HCT116 (cell line): Measurements from ENCODE around the gene PRICKLE1. TPM values are rescaled to one million over a fixed set of nuclear protein-coding genes. Genes with fewer than 3 reads are reported as not detected.

Experiments
- ATAC-seq: fragments of 200-7000 bp; cut with Tn5 transposase; 2 replicates; pipeline ENCODE4 v1.9.1; 2020; ENCODE audit warnings: mild to moderate bottlenecking, moderate library complexity
- BruUV-seq: library from RNA; stranded (reverse); fragments of 400-500 nt; replicated peaks from 2 replicates; lab custom pipeline; 2021; lab: Mats Ljungman, UMichigan
- CTCF ChIA-PET: fragments of 300-600 bp; sonication (Branson Sonifier 250); formaldehyde crosslinking; loops from one replicate; lab custom pipeline; 2021; ENCODE audit warnings: antibody characterized with exemption; lab: Charles Lee
- POLR2A ChIA-PET: fragments of 300-600, 350-600 bp; sonication (Branson Sonifier 250); formaldehyde crosslinking; loops from one replicate; lab custom pipeline; 2021; ENCODE audit warnings: antibody characterized with exemption; lab: Charles Lee
- RAD21 ChIA-PET, 2 experiments: fragments of 300-600 bp; sonication (Branson Sonifier 250); formaldehyde crosslinking; loops; one replicate each; lab custom pipeline; 2023; ENCODE audit warnings: low total read pairs in 2 of 2; ENCODE audit not compliant: uncharacterized antibody in 2 of 2, unreplicated experiment in 2 of 2, low non-redundant PET in 1 of 2; lab: Charles Lee
- DNase-seq: peaks from one replicate; pipeline ENCODE4 v3.0.0-alpha.2; 2010; ENCODE audit warnings: low read depth, low spot score
- H2AFZ ChIP-seq: fragments of 200-600 bp; shearing (Covaris generic), sonication (generic); 2 replicates; pipeline ENCODE4 v1.6.1; 2017; ENCODE audit warnings: low read depth, mixed run types, mixed read lengths, antibody characterized with exemption, low read length; ENCODE audit not compliant: poor library complexity, severe bottlenecking
- H3K27ac ChIP-seq: 2 replicates; pipeline ENCODE4 v1.5.1; 2012; ENCODE audit warnings: low read depth, low read length
- H3K27me3 ChIP-seq: fragments of 200-600 bp; sonication (generic); 2 replicates; pipeline ENCODE4 v1.6.1; 2016; ENCODE audit warnings: mixed run types, low read length, mixed read lengths; ENCODE audit not compliant: insufficient read depth
- H3K36me3 ChIP-seq, 2 experiments: fragments of 200-500 bp in 1 of 2; fragments of 200-600 bp in 1 of 2; sonication (Bioruptor generic) in 1 of 2; sonication (generic) in 1 of 2; 2 replicates each; pipeline versions ENCODE4 v1.5.1 to v1.6.1; 2014 to 2016; ENCODE audit warnings: low read length in 2 of 2, inconsistent platforms in 1 of 2, mixed read lengths in 1 of 2, mixed run types in 1 of 2; ENCODE audit not compliant: insufficient read depth in 2 of 2, control insufficient read depth in 1 of 2
- H3K4me1 ChIP-seq, 2 experiments: fragments of 200-600 bp in 1 of 2; sonication (generic) in 1 of 2; 2 replicates each; pipeline versions ENCODE4 v1.5.1 to v1.6.1; 2012 to 2017; ENCODE audit warnings: low read length in 2 of 2, inconsistent platforms in 1 of 2, mild to moderate bottlenecking in 1 of 2, mixed read lengths in 1 of 2, mixed run types in 1 of 2, moderate library complexity in 1 of 2; ENCODE audit not compliant: insufficient read depth in 2 of 2, control insufficient read depth in 1 of 2
- H3K4me2 ChIP-seq: fragments of 200-600 bp; sonication (generic); 2 replicates; pipeline ENCODE4 v1.6.1; 2017; ENCODE audit warnings: mixed run types, low read length, mixed read lengths
- H3K4me3 ChIP-seq, 2 experiments: fragments of 200-600 bp in 1 of 2; sonication (generic) in 1 of 2; replicated peaks in 1 of 2; 2 replicates each; pipeline ENCODE4 v1.5.1; 2011 to 2016; ENCODE audit warnings: low read length in 2 of 2, control low read depth in 1 of 2, low read depth in 1 of 2, mild to moderate bottlenecking in 1 of 2, mixed read lengths in 1 of 2, mixed run types in 1 of 2
- H3K79me2 ChIP-seq: fragments of 200-600 bp; sonication (generic); 2 replicates; pipeline ENCODE4 v1.6.1; 2017; ENCODE audit warnings: mild to moderate bottlenecking, mixed run types, low read length, moderate library complexity, mixed read lengths; ENCODE audit not compliant: insufficient read depth
- H3K9ac ChIP-seq: fragments of 200-600 bp; sonication (generic); 2 replicates; pipeline ENCODE4 v1.6.1; 2016; ENCODE audit warnings: low read length, mixed read lengths
- H3K9me2 ChIP-seq: fragments of 200-600 bp; sonication (generic), shearing (Covaris generic); 2 replicates; pipeline ENCODE4 v1.6.1; 2017; ENCODE audit warnings: mixed run types, mild to moderate bottlenecking, moderate library complexity; ENCODE audit not compliant: insufficient read depth
- H3K9me3 ChIP-seq, 2 experiments: fragments of 200-500 bp in 1 of 2; fragments of 200-600 bp in 1 of 2; sonication (Bioruptor generic) in 1 of 2; sonication (generic) in 1 of 2; 2 replicates each; pipeline ENCODE4 v1.6.1; 2014 to 2017; ENCODE audit warnings: low read length in 2 of 2, mixed read lengths in 2 of 2, inconsistent platforms in 1 of 2, low read depth in 1 of 2, mild to moderate bottlenecking in 1 of 2, mixed run types in 1 of 2, moderate library complexity in 1 of 2; ENCODE audit not compliant: control insufficient read depth in 1 of 2, insufficient read depth in 1 of 2
- H4K20me1 ChIP-seq: fragments of 200-600 bp; sonication (generic), shearing (Covaris generic); 2 replicates; pipeline ENCODE4 v1.6.1; 2017; ENCODE audit warnings: mixed run types, mild to moderate bottlenecking, moderate library complexity; ENCODE audit not compliant: insufficient read depth
- ATF3 ChIP-seq: IDR thresholded peaks from 2 replicates; pipeline ENCODE4 v1.6.1; 2012
- CBX3 ChIP-seq: IDR thresholded peaks from 2 replicates; pipeline ENCODE4 v1.6.1; 2012; ENCODE audit warnings: low read depth
- JUND ChIP-seq: IDR thresholded peaks from 2 replicates; pipeline ENCODE4 v1.6.1; 2012
- RAD21 ChIP-seq: IDR thresholded peaks from 2 replicates; pipeline ENCODE4 v1.6.1; 2012; ENCODE audit warnings: low read depth, mild to moderate bottlenecking
- SP1 ChIP-seq: IDR thresholded peaks from 2 replicates; pipeline ENCODE4 v1.6.1; 2012; ENCODE audit warnings: low read depth
- SRF ChIP-seq: IDR thresholded peaks from 2 replicates; pipeline ENCODE4 v1.6.1; 2012; ENCODE audit warnings: low read depth
- ZNF274 ChIP-seq: fragments of 200-500 bp; sonication (Bioruptor generic); IDR thresholded peaks from 2 replicates; pipeline ENCODE4 v1.6.1; 2014; ENCODE audit warnings: mild to moderate bottlenecking, low read depth, low read length, inconsistent platforms
- intact Hi-C: fragments of 100-400 bp; cut with micrococcal nuclease; formaldehyde crosslinking; loops from 2 replicates; pipeline ENCODE4 v1.10.0; 2022
- total RNA-seq: library from RNA; stranded (reverse); gene quantifications from one replicate; pipeline ENCODE4 v1.2.1, GENCODE V29; 2021; ENCODE audit not compliant: unreplicated experiment
- TF ChIP-seq, protein P1 (sequence below): IDR thresholded peaks from 2 replicates; pipeline ENCODE4 v1.6.1; 2011; ENCODE audit warnings: mild to moderate bottlenecking, low read length, moderate library complexity; ENCODE audit not compliant: insufficient replicate concordance; ENCODE audit errors: extremely low read depth
- TF ChIP-seq, protein P2 (sequence below): IDR thresholded peaks from 2 replicates; pipeline ENCODE4 v1.6.1; 2012; ENCODE audit warnings: low read depth

PRICKLE1 gene
- total RNA-seq, 1 experiment from 2014 or later, result 1.3 TPM

- Histone ChIP-seq H2AFZ (no peak overlapping the region), H3K36me3 (no peaks in the 10 kb centered on the region), H3K9me2 (no peaks in the 10 kb centered on the region), H3K79me2 (no peaks in the 10 kb centered on the region), H3K4me1 (no peaks in the 10 kb centered on the region), H4K20me1 (no peaks in the 10 kb centered on the region), H3K9ac (no peak overlapping the region), H3K9me3 (no peaks in the 10 kb centered on the region), H3K4me2 (no peak overlapping the region), H3K27me3 (no peaks in the 10 kb centered on the region), H3K4me3 (no peak overlapping the region), H3K27ac (no peak overlapping the region)
- ChIA-PET CTCF (no interaction called here), RAD21 (no interaction called here), POLR2A (no interaction called here)
- TF ChIP-seq JUND (no peak), SP1 (no peak)
- no TSS peak for BruUV-seq
- DNase-seq (no peak), ATAC-seq (no peak)
- intact Hi-C loops, result no loop called here
Observed at GRCh38 chr12:42630314-42630713, 40.8 kb upstream of the PRICKLE1 start.

- no peaks in the 10 kb centered on the region for H3K79me2 ChIP-seq
- ATAC-seq, result no peak
- H3K4me3 ChIP-seq, result no peak overlapping the region
- no TSS peak for BruUV-seq
- DNase-seq, result no peak
- H3K4me2 ChIP-seq, result no peak overlapping the region
- no peak overlapping the region for H3K27ac ChIP-seq
- H3K36me3 ChIP-seq, result no peaks in the 10 kb centered on the region
- ChIA-PET POLR2A (no interaction called here), CTCF (no interaction called here), RAD21 (no interaction called here)
- no peak for TF ChIP-seq RAD21
- no peak for TF ChIP-seq CBX3
- no peak for TF ChIP-seq SRF
- no peak for TF ChIP-seq ZNF274
- no peak for TF ChIP-seq ATF3
- TF ChIP-seq, protein P1, sequence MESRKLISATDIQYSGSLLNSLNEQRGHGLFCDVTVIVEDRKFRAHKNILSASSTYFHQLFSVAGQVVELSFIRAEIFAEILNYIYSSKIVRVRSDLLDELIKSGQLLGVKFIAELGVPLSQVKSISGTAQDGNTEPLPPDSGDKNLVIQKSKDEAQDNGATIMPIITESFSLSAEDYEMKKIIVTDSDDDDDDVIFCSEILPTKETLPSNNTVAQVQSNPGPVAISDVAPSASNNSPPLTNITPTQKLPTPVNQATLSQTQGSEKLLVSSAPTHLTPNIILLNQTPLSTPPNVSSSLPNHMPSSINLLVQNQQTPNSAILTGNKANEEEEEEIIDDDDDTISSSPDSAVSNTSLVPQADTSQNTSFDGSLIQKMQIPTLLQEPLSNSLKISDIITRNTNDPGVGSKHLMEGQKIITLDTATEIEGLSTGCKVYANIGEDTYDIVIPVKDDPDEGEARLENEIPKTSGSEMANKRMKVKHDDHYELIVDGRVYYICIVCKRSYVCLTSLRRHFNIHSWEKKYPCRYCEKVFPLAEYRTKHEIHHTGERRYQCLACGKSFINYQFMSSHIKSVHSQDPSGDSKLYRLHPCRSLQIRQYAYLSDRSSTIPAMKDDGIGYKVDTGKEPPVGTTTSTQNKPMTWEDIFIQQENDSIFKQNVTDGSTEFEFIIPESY, result no peak
- TF ChIP-seq, protein P2, sequence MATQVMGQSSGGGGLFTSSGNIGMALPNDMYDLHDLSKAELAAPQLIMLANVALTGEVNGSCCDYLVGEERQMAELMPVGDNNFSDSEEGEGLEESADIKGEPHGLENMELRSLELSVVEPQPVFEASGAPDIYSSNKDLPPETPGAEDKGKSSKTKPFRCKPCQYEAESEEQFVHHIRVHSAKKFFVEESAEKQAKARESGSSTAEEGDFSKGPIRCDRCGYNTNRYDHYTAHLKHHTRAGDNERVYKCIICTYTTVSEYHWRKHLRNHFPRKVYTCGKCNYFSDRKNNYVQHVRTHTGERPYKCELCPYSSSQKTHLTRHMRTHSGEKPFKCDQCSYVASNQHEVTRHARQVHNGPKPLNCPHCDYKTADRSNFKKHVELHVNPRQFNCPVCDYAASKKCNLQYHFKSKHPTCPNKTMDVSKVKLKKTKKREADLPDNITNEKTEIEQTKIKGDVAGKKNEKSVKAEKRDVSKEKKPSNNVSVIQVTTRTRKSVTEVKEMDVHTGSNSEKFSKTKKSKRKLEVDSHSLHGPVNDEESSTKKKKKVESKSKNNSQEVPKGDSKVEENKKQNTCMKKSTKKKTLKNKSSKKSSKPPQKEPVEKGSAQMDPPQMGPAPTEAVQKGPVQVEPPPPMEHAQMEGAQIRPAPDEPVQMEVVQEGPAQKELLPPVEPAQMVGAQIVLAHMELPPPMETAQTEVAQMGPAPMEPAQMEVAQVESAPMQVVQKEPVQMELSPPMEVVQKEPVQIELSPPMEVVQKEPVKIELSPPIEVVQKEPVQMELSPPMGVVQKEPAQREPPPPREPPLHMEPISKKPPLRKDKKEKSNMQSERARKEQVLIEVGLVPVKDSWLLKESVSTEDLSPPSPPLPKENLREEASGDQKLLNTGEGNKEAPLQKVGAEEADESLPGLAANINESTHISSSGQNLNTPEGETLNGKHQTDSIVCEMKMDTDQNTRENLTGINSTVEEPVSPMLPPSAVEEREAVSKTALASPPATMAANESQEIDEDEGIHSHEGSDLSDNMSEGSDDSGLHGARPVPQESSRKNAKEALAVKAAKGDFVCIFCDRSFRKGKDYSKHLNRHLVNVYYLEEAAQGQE, result no peak
- H3K4me1 ChIP-seq, result no peaks in the 10 kb centered on the region
- intact Hi-C loops, result no loop called here
- H3K27me3 ChIP-seq, result no peaks in the 10 kb centered on the region
- H2AFZ ChIP-seq, result no peak overlapping the region
- no peaks in the 10 kb centered on the region for H4K20me1 ChIP-seq
- no peaks in the 10 kb centered on the region for H3K9me3 ChIP-seq
- no peak overlapping the region for H3K9ac ChIP-seq
- no peaks in the 10 kb centered on the region for H3K9me2 ChIP-seq
Observed at GRCh38 chr12:42627151-42627550, 37.6 kb upstream of the PRICKLE1 start.
